ENCODE measurements around the gene YKT6. TPM values are rescaled to one million over a fixed set of nuclear protein-coding genes. Genes with fewer than 3 reads are reported as not detected.
A peak's percentile ranks its signal among the peaks of the same experiment; 100 is the strongest.

YKT6 gene
- total and polyA plus RNA-seq, 2 donors (not counting 3 experiments of a cell fraction or from before 2014, with no cell fraction given) = 117 to 120 TPM

- Histone ChIP-seq H3K9me3 (replicated peaks; ENCODE audit: control insufficient read depth, insufficient read depth, low read length) (no peaks in the 10 kb centered on the region), H3K4me2 (ENCODE audit: insufficient read depth, low read length) (peak overlapping the region; percentile 83), H3K9ac (replicated peaks; ENCODE audit: extremely low read depth, insufficient read depth, low read length) (peak overlapping the region; percentile 88), H3K4me1 (ENCODE audit: control insufficient read depth, extremely low read depth, insufficient read depth, low read length) (peaks cover 11% of the 10 kb centered on the region), H4K20me1 (replicated peaks; ENCODE audit: control insufficient read depth, extremely low read depth, insufficient read depth, low read length) (peaks cover 3% of the 10 kb centered on the region), H3K27ac (ENCODE audit: insufficient read depth, low read depth, low read length) (no peak overlapping the region), H3K9me1 (replicated peaks; ENCODE audit: control insufficient read depth, extremely low read depth, insufficient read depth, low read length) (no peaks in the 10 kb centered on the region), H3K4me3 (replicated peaks in 1 of 3; ENCODE audit: insufficient read depth in 1 of 3, low read depth in 1 of 3, low read length in 3 of 3) (peak overlapping the region; percentile 93 to 100 (median 98)), H3K36me3 (ENCODE audit: control insufficient read depth in 2 of 2, extremely low read depth in 1 of 2, insufficient read depth in 2 of 2, low read length in 2 of 2) (peaks cover 14 to 21% of the 10 kb centered on the region in 2 experiments), H3K27me3 (ENCODE audit: control insufficient read depth in 2 of 2, insufficient read depth in 2 of 2, low read length in 2 of 2) (peaks cover 3 to 10% of the 10 kb centered on the region in 2 experiments), H2AFZ (ENCODE audit: low read depth, low read length) (no peak overlapping the region), H3K79me2 (ENCODE audit: control insufficient read depth, insufficient read depth, low read length) (peaks cover 44% of the 10 kb centered on the region)
- TF ChIP-seq MAX (IDR thresholded peaks at IDR 0.05; ENCODE audit: insufficient read depth, insufficient read length) = no peak
- TF ChIP-seq MYC (IDR thresholded peaks at IDR 0.05; ENCODE audit: low read depth, low read length) = no peak
- no peak for TF ChIP-seq POLR2AphosphoS5 (IDR thresholded peaks at IDR 0.05; ENCODE audit: insufficient read depth, low read depth, low read length)
- no peak for TF ChIP-seq POLR2A (IDR thresholded peaks at IDR 0.05; ENCODE audit: low read depth, low read length)
- TF ChIP-seq EZH2 (IDR thresholded peaks at IDR 0.05; ENCODE audit: borderline replicate concordance, low read depth, low read length, severe bottlenecking) = no peak
- TF ChIP-seq FOS (IDR thresholded peaks at IDR 0.05; ENCODE audit: borderline replicate concordance, insufficient read depth, low read length) = no peak
- TF ChIP-seq GATA2 (IDR thresholded peaks at IDR 0.05; ENCODE audit: insufficient read depth, insufficient read length, low read depth, low read length) = no peak
- no peak for TF ChIP-seq JUN (IDR thresholded peaks at IDR 0.05; ENCODE audit: borderline replicate concordance, insufficient read depth, insufficient read length, low read depth)
- no peak for TF ChIP-seq CTCF (IDR thresholded peaks at IDR 0.05; ENCODE audit: extremely low read depth in 1 of 2, insufficient read depth in 1 of 2, low read depth in 1 of 2, low read length in 2 of 2)
- FAIRE-seq = no peak
- dilution Hi-C loops (cut with MboI; ENCODE audit: extremely low pct_ligation_motif_present, low sequenced_read_pairs) (no loop called here), intact Hi-C loops (cut with micrococcal nuclease) (loop anchor here (1.0 kb wide), 1 partner anchor 130 kb away; no protein-coding TSS in a partner anchor)
- ChIA-PET CTCF (interaction anchor here (1.5 to 2.0 kb wide), 4 partner anchors 13 to 364 kb away, joined by 3 to 11 read pairs (median 5); no protein-coding TSS in a partner anchor), POLR2A (interaction anchor here (0.7 kb wide), 1 partner anchor 364 kb away, joined by 3 read pairs; no protein-coding TSS in a partner anchor)
- peak; percentile 10 for DNase-seq (ENCODE audit: low read depth, low spot score)
- no TSS peak for BruUV-seq (replicated peaks)
These were observed 1.0 kb downstream of the YKT6 start for GRCh38 chr7:44201813-44202212.

Measured in endothelial cell of umbilical vein (primary cell).